SK-N-SH treated with all-trans-retinoic acid at 6 μM for 48 hours (cell line): ENCODE measurements around the gene TNFRSF1A.

Source experiments
- ATAC-seq: fragments of 200-7000 bp; cut with Tn5 transposase; 3 replicates; pipeline ENCODE4 v1.9.1; 2020; ENCODE audit warnings: mild to moderate bottlenecking, moderate library complexity
- ARNTL ChIP-seq: fragments of 450-650 bp; formaldehyde crosslinking; IDR thresholded peaks from 2 replicates; pipeline ENCODE4 v1.5.0; 2020; ENCODE audit warnings: low read depth, mild to moderate bottlenecking, moderate library complexity, borderline replicate concordance
- BACH2 ChIP-seq: fragments of 250-450 bp; sonication (Bioruptor Pico); IDR thresholded peaks from 2 replicates; pipeline ENCODE4 v1.9.0; 2021; ENCODE audit warnings: mild to moderate bottlenecking, borderline replicate concordance
- ESRRG ChIP-seq: fragments of 250-450 bp; sonication (Bioruptor Pico); IDR thresholded peaks from 2 replicates; pipeline ENCODE4 v1.6.1; 2021; ENCODE audit warnings: mild to moderate bottlenecking
- GLIS3 ChIP-seq: fragments of 250-450 bp; sonication (Bioruptor Pico); IDR thresholded peaks from 2 replicates; pipeline ENCODE4 v1.5.0; 2020; ENCODE audit warnings: mild to moderate bottlenecking, moderate library complexity
- ISL1 ChIP-seq: fragments of 250-450 bp; sonication (Bioruptor Pico); IDR thresholded peaks from 2 replicates; pipeline ENCODE4 v2.1.2; 2022; ENCODE audit warnings: mild to moderate bottlenecking, moderate library complexity
- OSR1 ChIP-seq: fragments of 250-450 bp; sonication (Bioruptor Pico); IDR thresholded peaks from 2 replicates; pipeline ENCODE4 v1.8.0; 2022; ENCODE audit warnings: moderate library complexity, mild to moderate bottlenecking, inconsistent platforms
- PPARA ChIP-seq: fragments of 250-450 bp; sonication (Bioruptor Pico); IDR thresholded peaks from 2 replicates; pipeline ENCODE4 v1.5.0; 2020; ENCODE audit warnings: mild to moderate bottlenecking, borderline replicate concordance
- RARB ChIP-seq: fragments of 250-450 bp; sonication (Bioruptor Pico); IDR thresholded peaks from 2 replicates; pipeline ENCODE4 v1.8.0; 2021; ENCODE audit warnings: mild to moderate bottlenecking, moderate library complexity
- SNAI2 ChIP-seq: fragments of 250-450 bp; sonication (Bioruptor Pico); IDR thresholded peaks from 2 replicates; pipeline ENCODE4 v1.5.0; 2020; ENCODE audit warnings: mild to moderate bottlenecking, moderate library complexity
- TCF4 ChIP-seq: fragments of 250-450 bp; sonication (Bioruptor Pico); IDR thresholded peaks from 2 replicates; pipeline ENCODE4 v1.8.0; 2021; ENCODE audit warnings: mild to moderate bottlenecking, moderate library complexity, borderline replicate concordance
- TOX ChIP-seq: fragments of 250-450 bp; sonication (Bioruptor Pico); IDR thresholded peaks from 2 replicates; pipeline ENCODE4 v1.8.0; 2021; ENCODE audit warnings: mild to moderate bottlenecking, moderate library complexity, borderline replicate concordance
- TSHZ2 ChIP-seq: fragments of 250-450 bp; sonication (Bioruptor Pico); IDR thresholded peaks from 2 replicates; pipeline ENCODE4 v1.5.0; 2020; ENCODE audit warnings: mild to moderate bottlenecking, moderate library complexity
- ZC3H10 ChIP-seq: fragments of 250-450 bp; sonication (Bioruptor Pico); IDR thresholded peaks from 2 replicates; pipeline ENCODE4 v1.5.1; 2021; ENCODE audit warnings: mild to moderate bottlenecking, moderate library complexity
- ZFP3 ChIP-seq: fragments of 250-450 bp; sonication (Bioruptor Pico); IDR thresholded peaks from 2 replicates; pipeline ENCODE4 v1.5.0; 2020; ENCODE audit warnings: mild to moderate bottlenecking, moderate library complexity
- ZFP30 ChIP-seq: fragments of 450-650 bp; formaldehyde crosslinking; IDR thresholded peaks from 2 replicates; pipeline ENCODE4 v1.5.0; 2022; ENCODE audit warnings: mild to moderate bottlenecking, moderate library complexity
- ZNF565 ChIP-seq: fragments of 450-650 bp; formaldehyde crosslinking; conservative IDR thresholded peaks from 2 replicates; pipeline ENCODE4 v1.5.0; 2020; ENCODE audit warnings: low read depth, mild to moderate bottlenecking, moderate library complexity
- ZNF70 ChIP-seq: fragments of 450-650 bp; formaldehyde crosslinking; IDR thresholded peaks from 2 replicates; pipeline ENCODE4 v1.5.0; 2020; ENCODE audit warnings: mild to moderate bottlenecking, moderate library complexity
- ZNF8 ChIP-seq: fragments of 450-650 bp; formaldehyde crosslinking; IDR thresholded peaks from 2 replicates; pipeline ENCODE4 v1.5.0; 2020; ENCODE audit warnings: mild to moderate bottlenecking, moderate library complexity
- TF ChIP-seq, protein P1 (sequence below): fragments of 250-450 bp; sonication (Bioruptor Pico); IDR thresholded peaks from 2 replicates; pipeline ENCODE4 v1.5.1; 2020; ENCODE audit warnings: low read depth, mild to moderate bottlenecking, moderate library complexity
- TF ChIP-seq, protein P2 (sequence below): fragments of 250-450 bp; sonication (Bioruptor Pico); IDR thresholded peaks from 2 replicates; pipeline ENCODE4 v1.8.0; 2020; ENCODE audit warnings: mild to moderate bottlenecking, moderate library complexity, borderline replicate concordance
- TF ChIP-seq, protein P3 (sequence below): fragments of 250-450 bp; sonication (Bioruptor Pico); IDR thresholded peaks from 2 replicates; pipeline ENCODE4 v1.8.0; 2021; ENCODE audit warnings: low read depth, mild to moderate bottlenecking, moderate library complexity, borderline replicate concordance
- TF ChIP-seq, protein P4 (sequence below): fragments of 250-450 bp; sonication (Bioruptor Pico); IDR thresholded peaks from 2 replicates; pipeline ENCODE4 v1.5.1; 2021; ENCODE audit warnings: mild to moderate bottlenecking, moderate library complexity

Gene TNFRSF1A

DNA sequence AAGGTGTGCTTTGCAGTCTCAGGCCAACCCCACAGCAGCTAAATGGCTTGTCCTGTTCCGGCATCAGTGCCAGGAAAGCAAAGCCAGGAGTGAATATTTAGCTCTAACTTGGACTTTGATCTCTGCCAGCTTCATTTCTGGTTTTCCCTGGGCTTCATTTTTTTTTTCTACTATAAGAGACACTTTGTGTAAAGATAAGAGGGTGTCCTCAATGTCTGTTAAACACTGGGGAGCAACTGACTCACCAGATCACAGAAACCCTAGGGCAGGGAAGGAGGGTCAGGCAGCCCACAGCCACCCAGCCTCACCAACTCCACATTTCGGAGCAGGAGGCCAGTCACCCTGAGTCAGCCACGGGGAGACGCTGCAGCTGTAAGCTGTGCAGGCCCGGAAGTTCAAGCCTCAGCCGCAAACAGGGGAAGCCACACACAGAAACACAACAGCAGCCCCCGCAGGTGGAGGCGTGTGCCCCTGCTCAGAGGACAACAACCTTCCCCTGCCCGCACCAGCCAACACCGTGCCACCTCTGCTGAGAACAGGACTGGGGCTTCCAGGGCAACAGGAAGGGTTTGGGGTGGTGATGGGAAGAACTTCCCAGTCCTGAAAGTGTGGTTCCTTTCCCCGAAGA, 6.3 kb downstream of the TNFRSF1A start:
- peak; percentile 67 for ATAC-seq
- no peak for TF ChIP-seq BACH2
- no peak for TF ChIP-seq ZFP3 (CRISPR knock-in tag)
- TF ChIP-seq ARNTL = no peak
- no peak for TF ChIP-seq PPARA (CRISPR knock-in tag)
- TF ChIP-seq ZC3H10 = no peak
- TF ChIP-seq ZNF8 (CRISPR knock-in tag) = no peak
- no peak for TF ChIP-seq ISL1
- no peak for TF ChIP-seq GLIS3 (CRISPR knock-in tag)
- no peak for TF ChIP-seq SNAI2 (CRISPR knock-in tag)
- no peak for TF ChIP-seq TSHZ2 (CRISPR knock-in tag)
- TF ChIP-seq ZNF565 (CRISPR knock-in tag) = no peak
- TF ChIP-seq ESRRG (CRISPR knock-in tag) = no peak
- TF ChIP-seq, protein P1, sequence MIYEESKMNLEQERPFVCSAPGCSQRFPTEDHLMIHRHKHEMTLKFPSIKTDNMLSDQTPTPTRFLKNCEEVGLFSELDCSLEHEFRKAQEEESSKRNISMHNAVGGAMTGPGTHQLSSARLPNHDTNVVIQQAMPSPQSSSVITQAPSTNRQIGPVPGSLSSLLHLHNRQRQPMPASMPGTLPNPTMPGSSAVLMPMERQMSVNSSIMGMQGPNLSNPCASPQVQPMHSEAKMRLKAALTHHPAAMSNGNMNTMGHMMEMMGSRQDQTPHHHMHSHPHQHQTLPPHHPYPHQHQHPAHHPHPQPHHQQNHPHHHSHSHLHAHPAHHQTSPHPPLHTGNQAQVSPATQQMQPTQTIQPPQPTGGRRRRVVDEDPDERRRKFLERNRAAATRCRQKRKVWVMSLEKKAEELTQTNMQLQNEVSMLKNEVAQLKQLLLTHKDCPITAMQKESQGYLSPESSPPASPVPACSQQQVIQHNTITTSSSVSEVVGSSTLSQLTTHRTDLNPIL (CRISPR knock-in tag) = no peak
- TF ChIP-seq RARB (CRISPR knock-in tag) = no peak
- TF ChIP-seq ZFP30 (CRISPR knock-in tag) = no peak
- no peak for TF ChIP-seq OSR1
- no peak for TF ChIP-seq TCF4 (CRISPR knock-in tag)
- TF ChIP-seq, protein P2, sequence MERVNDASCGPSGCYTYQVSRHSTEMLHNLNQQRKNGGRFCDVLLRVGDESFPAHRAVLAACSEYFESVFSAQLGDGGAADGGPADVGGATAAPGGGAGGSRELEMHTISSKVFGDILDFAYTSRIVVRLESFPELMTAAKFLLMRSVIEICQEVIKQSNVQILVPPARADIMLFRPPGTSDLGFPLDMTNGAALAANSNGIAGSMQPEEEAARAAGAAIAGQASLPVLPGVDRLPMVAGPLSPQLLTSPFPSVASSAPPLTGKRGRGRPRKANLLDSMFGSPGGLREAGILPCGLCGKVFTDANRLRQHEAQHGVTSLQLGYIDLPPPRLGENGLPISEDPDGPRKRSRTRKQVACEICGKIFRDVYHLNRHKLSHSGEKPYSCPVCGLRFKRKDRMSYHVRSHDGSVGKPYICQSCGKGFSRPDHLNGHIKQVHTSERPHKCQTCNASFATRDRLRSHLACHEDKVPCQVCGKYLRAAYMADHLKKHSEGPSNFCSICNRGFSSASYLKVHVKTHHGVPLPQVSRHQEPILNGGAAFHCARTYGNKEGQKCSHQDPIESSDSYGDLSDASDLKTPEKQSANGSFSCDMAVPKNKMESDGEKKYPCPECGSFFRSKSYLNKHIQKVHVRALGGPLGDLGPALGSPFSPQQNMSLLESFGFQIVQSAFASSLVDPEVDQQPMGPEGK (CRISPR knock-in tag) = no peak

GRCh38 chr12:6334940-6335450, 6.9 kb downstream of the TNFRSF1A start:
- no peak for ATAC-seq
- TF ChIP-seq ESRRG (CRISPR knock-in tag) (no peak), ARNTL (no peak), ZC3H10 (no peak), ZFP3 (CRISPR knock-in tag) (no peak), TOX (CRISPR knock-in tag) (no peak), BACH2 (no peak)
- TF ChIP-seq, protein P3, sequence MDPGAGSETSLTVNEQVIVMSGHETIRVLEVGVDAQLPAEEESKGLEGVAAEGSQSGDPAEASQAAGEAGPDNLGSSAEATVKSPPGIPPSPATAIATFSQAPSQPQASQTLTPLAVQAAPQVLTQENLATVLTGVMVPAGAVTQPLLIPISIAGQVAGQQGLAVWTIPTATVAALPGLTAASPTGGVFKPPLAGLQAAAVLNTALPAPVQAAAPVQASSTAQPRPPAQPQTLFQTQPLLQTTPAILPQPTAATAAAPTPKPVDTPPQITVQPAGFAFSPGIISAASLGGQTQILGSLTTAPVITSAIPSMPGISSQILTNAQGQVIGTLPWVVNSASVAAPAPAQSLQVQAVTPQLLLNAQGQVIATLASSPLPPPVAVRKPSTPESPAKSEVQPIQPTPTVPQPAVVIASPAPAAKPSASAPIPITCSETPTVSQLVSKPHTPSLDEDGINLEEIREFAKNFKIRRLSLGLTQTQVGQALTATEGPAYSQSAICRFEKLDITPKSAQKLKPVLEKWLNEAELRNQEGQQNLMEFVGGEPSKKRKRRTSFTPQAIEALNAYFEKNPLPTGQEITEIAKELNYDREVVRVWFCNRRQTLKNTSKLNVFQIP (CRISPR knock-in tag) = no peak
- TF ChIP-seq, protein P4, sequence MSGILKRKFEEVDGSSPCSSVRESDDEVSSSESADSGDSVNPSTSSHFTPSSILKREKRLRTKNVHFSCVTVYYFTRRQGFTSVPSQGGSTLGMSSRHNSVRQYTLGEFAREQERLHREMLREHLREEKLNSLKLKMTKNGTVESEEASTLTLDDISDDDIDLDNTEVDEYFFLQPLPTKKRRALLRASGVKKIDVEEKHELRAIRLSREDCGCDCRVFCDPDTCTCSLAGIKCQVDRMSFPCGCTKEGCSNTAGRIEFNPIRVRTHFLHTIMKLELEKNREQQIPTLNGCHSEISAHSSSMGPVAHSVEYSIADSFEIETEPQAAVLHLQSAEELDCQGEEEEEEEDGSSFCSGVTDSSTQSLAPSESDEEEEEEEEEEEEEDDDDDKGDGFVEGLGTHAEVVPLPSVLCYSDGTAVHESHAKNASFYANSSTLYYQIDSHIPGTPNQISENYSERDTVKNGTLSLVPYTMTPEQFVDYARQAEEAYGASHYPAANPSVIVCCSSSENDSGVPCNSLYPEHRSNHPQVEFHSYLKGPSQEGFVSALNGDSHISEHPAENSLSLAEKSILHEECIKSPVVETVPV (CRISPR knock-in tag) = no peak

- TF ChIP-seq TCF4 (CRISPR knock-in tag) (no peak), ISL1 (no peak), SNAI2 (CRISPR knock-in tag) (no peak), ESRRG (CRISPR knock-in tag) (no peak), ZFP30 (CRISPR knock-in tag) (no peak), TSHZ2 (CRISPR knock-in tag) (no peak), ZNF565 (CRISPR knock-in tag) (no peak), ZNF8 (CRISPR knock-in tag) (no peak), ZNF70 (no peak), BACH2 (no peak), ZFP3 (CRISPR knock-in tag) (no peak)
- TF ChIP-seq, protein P2 (CRISPR knock-in tag) = no peak
- ATAC-seq = no peak
Measured at GRCh38 chr12:6334359-6334758, 7.5 kb downstream of the TNFRSF1A start.
